HG02840 (cell line): ENCODE results near the gene EVPLL.
"Not testable (repeated sequence)": the region's sequence is repeated elsewhere in the genome, so short reads cannot be mapped to it uniquely, and the experiment has no call there.

Experiments
- ATAC-seq: cut with Tn5 transposase; IDR thresholded peaks from one replicate; pipeline ENCODE4 v1.9.1; 2021; ENCODE audit warnings: mild to moderate bottlenecking, moderate library complexity, moderate number of reproducible peaks; ENCODE audit not compliant: unreplicated experiment, low FRiP score

EVPLL gene

DNA sequence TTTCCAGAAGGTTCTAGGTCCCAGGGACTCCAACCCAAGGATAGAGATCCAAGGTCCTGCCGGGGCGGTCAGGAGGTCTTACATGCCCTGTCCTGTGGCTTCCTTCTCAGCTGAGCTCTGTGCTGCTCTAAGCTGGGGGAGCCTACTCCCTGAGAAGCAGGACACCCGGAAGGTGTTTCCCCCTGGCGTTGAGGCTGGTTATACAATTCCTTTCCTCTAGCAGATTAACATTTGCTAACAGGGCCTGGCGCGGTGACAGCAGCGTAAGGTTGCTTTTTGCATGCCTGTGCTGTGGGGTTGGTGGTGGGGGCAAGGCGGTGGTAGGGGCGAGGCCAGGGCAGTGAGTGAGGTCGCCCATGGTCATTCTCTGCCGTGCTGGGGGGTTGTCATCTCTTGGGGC is 43.9 kb downstream of the EVPLL start:
- ATAC-seq: not testable (repeated sequence)

DNA sequence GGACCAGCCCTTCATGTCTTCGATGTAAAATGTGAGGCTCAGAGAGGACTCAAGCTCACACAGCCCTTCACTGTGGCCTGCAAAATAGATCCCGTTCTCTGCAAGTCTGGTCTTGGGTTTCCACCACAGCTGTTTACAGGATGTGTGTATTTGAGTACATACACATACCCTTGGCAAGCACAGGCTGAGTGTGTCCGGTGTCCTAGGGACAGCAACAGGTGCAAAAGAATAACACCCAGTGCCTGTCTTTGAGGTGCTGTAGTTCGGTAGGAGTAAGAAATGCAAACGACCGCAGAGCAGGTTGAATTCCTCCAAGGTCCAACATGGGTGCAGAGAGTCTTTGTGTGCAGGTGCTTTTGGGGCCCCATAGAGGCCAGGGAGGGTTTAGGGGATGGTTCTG is 44.9 kb downstream of the EVPLL start:
- not testable (repeated sequence) for ATAC-seq

DNA sequence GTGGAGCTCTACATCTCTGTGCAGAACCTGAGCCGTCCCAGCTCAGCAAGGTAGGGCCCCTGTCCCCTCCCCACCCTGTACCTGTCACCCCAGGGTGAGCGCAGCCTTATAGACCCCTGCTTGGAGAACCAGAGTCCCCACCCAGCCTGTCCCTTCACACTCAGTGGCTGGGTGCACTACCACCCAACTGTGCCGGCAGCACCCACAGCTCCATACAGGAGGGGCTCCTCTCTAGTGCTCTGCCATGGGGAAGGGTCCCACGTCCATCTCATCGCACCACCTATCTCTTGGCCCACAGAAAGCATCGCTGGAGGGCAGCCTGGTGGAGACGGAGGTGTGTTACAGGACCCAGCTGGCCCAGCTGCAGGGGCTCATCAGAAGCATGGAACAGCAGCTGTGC is 45.4 kb downstream of the EVPLL start:
- ATAC-seq: not testable (repeated sequence)

DNA sequence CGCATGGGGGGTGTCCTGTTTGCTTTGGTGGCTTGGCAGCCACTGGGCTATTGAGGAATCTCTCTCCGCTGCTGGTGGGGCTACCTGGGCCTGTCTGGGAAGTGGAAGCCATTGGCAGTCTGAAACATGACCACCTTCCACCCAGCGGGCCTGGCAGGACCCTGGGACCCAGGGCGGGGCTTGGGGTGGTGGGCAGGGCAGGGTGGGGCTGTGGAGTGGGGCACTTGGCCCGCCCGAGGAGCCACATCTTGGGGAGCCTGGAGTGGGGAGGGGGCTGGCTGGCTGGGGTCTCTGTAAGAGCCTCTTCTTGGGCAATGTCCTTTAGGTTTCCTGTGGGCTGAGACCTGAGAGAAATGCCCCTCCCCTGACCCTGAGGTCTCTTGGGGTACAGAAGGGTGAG is 48.0 kb downstream of the EVPLL start:
- ATAC-seq: not testable (repeated sequence)

DNA sequence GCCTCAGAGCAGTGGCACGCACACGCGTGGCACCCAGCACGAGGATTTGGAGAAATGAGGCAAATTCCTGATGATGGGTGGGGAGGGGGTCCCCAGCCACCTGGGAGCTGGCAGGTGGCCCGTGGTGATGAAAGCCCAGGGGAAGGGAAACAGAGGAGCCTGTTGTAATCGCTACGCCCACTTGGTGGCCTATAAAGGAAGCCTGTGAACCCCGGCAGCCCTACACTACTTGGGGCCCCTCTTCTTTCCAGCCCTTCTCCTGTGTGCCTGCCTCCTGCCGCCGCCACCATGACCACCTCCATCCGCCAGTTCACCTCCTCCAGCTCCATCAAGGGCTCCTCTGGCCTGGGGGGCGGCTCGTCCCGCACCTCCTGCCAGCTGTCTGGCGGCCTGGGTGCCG is 49.1 kb downstream of the EVPLL start:
- not testable (repeated sequence) for ATAC-seq

DNA sequence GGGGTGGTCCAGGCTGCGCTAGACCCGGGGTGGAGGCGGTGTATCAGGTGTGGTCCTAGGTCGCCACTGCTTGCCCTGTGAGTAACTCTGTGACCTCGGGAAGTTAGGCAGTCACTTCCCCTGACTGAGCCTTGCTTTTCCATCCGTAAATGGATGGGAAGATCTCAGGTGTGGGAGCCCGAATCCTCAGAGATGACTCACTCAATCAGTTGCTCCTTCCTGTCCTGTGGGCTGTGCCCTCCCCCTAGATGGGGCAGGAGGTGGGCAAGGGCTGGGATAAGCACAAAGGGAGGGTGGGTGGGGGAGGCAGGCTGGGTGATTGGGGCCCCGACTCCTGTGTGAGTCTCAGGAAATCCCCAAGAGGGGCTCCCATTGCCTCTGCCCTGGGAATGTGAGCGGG is 54.6 kb downstream of the EVPLL start:
- ATAC-seq: not testable (repeated sequence)
